Tibial nerve (tissue), 4 donors: ENCODE data around the gene LRRC8C. TPM values are rescaled to one million over a fixed set of nuclear protein-coding genes. Genes with fewer than 3 reads are reported as not detected.
A peak's percentile ranks its signal among the peaks of the same experiment; 100 is the strongest.

Source experiments
- DNase-seq, 2 donors: peaks; one replicate each; pipeline ENCODE4 v3.0.0-alpha.2; 2019; ENCODE audit warnings: low spot score in 2 of 2
- H3K27ac ChIP-seq, 4 donors: fragments of 200-600 bp; sonication (generic) in 3 of 4; one replicate each; pipeline ENCODE4 v1.5.1; 2017 to 2019; ENCODE audit warnings: mild to moderate bottlenecking in 1 of 4
- H3K27me3 ChIP-seq, 2 donors: fragments of 200-600 bp; sonication (generic) in 1 of 2; one replicate each; pipeline versions ENCODE4 v1.5.1 to v1.6.0; 2017 to 2019
- H3K36me3 ChIP-seq, 3 donors: fragments of 200-600 bp; sonication (generic); one replicate each; pipeline ENCODE4 v1.5.1; 2018 to 2019
- H3K4me1 ChIP-seq, 4 donors: fragments of 200-600 bp; sonication (generic) in 3 of 4; one replicate each; pipeline ENCODE4 v1.5.1; 2017 to 2019
- H3K4me3 ChIP-seq, 4 donors: fragments of 200-600 bp; sonication (generic) in 3 of 4; one replicate each; pipeline ENCODE4 v1.5.1; 2017 to 2019; ENCODE audit warnings: mild to moderate bottlenecking in 1 of 4, moderate library complexity in 1 of 4
- H3K9me3 ChIP-seq, 4 donors: fragments of 200-600 bp; sonication (generic) in 3 of 4; one replicate each; pipeline ENCODE4 v1.5.1; 2017 to 2019
- EP300 ChIP-seq, 2 donors: sonication (generic); formaldehyde crosslinking; IDR thresholded peaks; one replicate each; pipeline ENCODE4 v1.6.1; 2017; ENCODE audit warnings: antibody characterized with exemption in 2 of 2, mild to moderate bottlenecking in 1 of 2
- POLR2A ChIP-seq, 2 donors: fragments of 450-650 bp; IDR thresholded peaks; one replicate each; pipeline ENCODE4 v1.6.1; 2017; ENCODE audit warnings: antibody characterized with exemption in 2 of 2, mild to moderate bottlenecking in 2 of 2, moderate library complexity in 2 of 2
- WGBS, 2 donors: methylation state at CpG; one replicate each; pipeline ENCODE4 v1.1.5; 2018; 5-methylcytosine and 5-hydroxymethylcytosine counted together
- total RNA-seq, 4 donors: library from RNA; depleted of rRNA; stranded (reverse); fragments of >200 nt; gene quantifications; one replicate each; pipeline ENCODE4 v1.1.0, GENCODE V29; 2016
- TF ChIP-seq, protein P1 (sequence below), 5 experiments: fragments of 200-600 bp in 3 of 5; fragments of 450-650 bp in 2 of 5; sonication (generic) in 3 of 5; IDR thresholded peaks; one replicate each; pipeline ENCODE4 v1.5.1; 2016 to 2019; ENCODE audit warnings: antibody characterized with exemption in 5 of 5, mild to moderate bottlenecking in 3 of 5, moderate library complexity in 2 of 5

The LRRC8C gene
- total RNA-seq, 4 donors from 2014 or later: 16.5 to 23.8 (median 20.2) TPM

DNA sequence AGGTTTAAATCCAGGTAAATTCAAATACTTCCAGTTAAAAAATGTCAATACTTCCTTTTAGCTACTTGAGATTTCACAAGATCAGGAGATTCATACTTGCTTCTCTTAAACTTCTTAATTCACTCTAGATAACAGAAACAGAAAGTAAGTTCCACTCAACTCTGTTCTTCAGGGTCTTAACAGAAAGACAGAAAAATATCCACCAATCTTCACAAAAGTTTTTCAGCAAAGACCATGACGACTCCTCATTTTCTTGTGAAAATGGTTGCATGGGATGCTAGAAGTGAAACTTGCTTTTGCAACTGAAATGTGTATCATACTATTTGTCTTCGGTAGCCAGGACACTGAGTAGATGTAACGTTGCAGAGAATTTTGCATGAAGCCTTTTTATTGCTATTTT is 12.3 kb upstream of the LRRC8C start:
- no peaks in the 10 kb centered on the region for H3K36me3 ChIP-seq
- no peaks in the 10 kb centered on the region for H3K9me3 ChIP-seq
- peaks cover 0 to 37% (median 2%) of the 10 kb centered on the region in 4 donors for H3K4me1 ChIP-seq
- TF ChIP-seq, protein P1, sequence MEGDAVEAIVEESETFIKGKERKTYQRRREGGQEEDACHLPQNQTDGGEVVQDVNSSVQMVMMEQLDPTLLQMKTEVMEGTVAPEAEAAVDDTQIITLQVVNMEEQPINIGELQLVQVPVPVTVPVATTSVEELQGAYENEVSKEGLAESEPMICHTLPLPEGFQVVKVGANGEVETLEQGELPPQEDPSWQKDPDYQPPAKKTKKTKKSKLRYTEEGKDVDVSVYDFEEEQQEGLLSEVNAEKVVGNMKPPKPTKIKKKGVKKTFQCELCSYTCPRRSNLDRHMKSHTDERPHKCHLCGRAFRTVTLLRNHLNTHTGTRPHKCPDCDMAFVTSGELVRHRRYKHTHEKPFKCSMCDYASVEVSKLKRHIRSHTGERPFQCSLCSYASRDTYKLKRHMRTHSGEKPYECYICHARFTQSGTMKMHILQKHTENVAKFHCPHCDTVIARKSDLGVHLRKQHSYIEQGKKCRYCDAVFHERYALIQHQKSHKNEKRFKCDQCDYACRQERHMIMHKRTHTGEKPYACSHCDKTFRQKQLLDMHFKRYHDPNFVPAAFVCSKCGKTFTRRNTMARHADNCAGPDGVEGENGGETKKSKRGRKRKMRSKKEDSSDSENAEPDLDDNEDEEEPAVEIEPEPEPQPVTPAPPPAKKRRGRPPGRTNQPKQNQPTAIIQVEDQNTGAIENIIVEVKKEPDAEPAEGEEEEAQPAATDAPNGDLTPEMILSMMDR (IDR thresholded peaks at IDR 0.05): no peak
- no peak for TF ChIP-seq EP300 (IDR thresholded peaks at IDR 0.05)
- no peak for TF ChIP-seq POLR2A (IDR thresholded peaks at IDR 0.05)
- WGBS, 2 donors: 85 to 94% methylated on average over 3 of the region's 3 CpGs
- no peaks in the 10 kb centered on the region for H3K27me3 ChIP-seq
- no peak overlapping the region for H3K4me3 ChIP-seq
- H3K27ac ChIP-seq: no peak overlapping the region
- DNase-seq: no peak

DNA sequence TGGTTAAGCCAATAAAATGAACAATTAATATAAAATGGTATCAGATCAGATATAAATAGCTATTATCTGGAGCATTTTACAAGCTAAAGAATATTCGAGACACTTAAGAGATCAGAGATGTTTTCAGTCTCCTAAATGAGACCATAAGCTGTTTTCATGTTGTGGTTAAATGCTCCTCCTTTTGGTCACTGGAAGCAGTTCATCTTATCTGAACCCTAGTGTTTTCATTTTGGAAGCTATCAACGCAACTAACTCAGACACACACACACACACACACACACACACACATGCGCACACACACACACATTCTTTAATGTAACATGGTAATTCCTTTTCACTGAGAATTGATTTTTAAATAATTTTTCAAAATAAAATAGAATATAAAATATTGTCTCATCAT is 10.0 kb upstream of the LRRC8C start:
- 60 to 68% methylated on average over 3 of the region's 3 CpGs for WGBS, 2 donors
- H3K27ac ChIP-seq: no peak overlapping the region

GRCh38 chr1:89624314-89624713 is 8.6 kb upstream of the LRRC8C start:
- Histone ChIP-seq H3K36me3 (no peaks in the 10 kb centered on the region), H3K27me3 (no peaks in the 10 kb centered on the region), H3K9me3 (no peaks in the 10 kb centered on the region), H3K4me3 (no peak overlapping the region), H3K4me1 (peaks cover 0 to 39% (median 0%) of the 10 kb centered on the region in 4 donors), H3K27ac (peak overlapping the region in 2 of 4 donors; percentile 72 to 76)
- TF ChIP-seq POLR2A (IDR thresholded peaks at IDR 0.05): no peak
- no peak for TF ChIP-seq EP300 (IDR thresholded peaks at IDR 0.05)
- TF ChIP-seq, protein P1 (IDR thresholded peaks at IDR 0.05): no peak
- 60 to 63% methylated on average over 1 of the region's 1 CpG for WGBS, 2 donors
- DNase-seq: no peak

More for the DNA sequence above, 10.0 kb upstream of the LRRC8C start:
- Histone ChIP-seq H3K9me3 (no peaks in the 10 kb centered on the region), H3K4me3 (no peak overlapping the region), H3K27me3 (no peaks in the 10 kb centered on the region), H3K4me1 (peaks cover 0 to 31% (median 0%) of the 10 kb centered on the region in 4 donors), H3K36me3 (no peaks in the 10 kb centered on the region)
- no peak for TF ChIP-seq POLR2A (IDR thresholded peaks at IDR 0.05)
- TF ChIP-seq EP300 (IDR thresholded peaks at IDR 0.05): no peak
- TF ChIP-seq, protein P1 (IDR thresholded peaks at IDR 0.05): no peak
- DNase-seq: no peak

DNA sequence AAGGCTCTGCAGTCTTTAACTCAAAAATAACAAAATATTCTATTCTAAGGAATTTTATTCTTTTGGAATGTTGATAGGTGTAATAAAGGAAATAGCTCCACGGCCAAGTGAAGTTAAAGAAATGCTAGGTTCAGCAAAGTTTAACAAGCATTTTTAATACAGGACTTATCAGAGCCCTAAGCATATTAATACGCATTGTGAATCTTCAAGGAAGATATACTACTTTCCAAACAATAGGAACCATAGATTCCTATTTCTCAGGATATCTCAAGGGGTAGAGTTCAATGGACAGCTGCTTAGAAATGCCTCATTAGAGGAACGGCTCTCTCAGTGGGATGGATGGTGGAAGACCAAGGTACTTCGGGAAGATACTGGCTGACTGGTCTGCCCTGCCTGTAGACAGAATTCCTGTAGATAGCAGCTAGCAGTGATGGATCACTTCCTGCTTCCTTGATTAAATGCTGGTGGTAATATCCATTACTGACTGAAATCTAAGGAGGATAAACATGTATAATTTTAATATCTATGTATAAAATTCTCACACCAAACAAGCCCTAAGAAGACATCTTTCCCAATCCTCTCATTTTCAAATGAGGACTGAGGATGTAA is 8.1 kb upstream of the LRRC8C start:
- DNase-seq: no peak
- Histone ChIP-seq H3K27ac (peak overlapping the region in 2 of 4 donors; percentile 72 to 76), H3K4me1 (peaks cover 0 to 42% (median 0%) of the 10 kb centered on the region in 4 donors), H3K36me3 (no peaks in the 10 kb centered on the region), H3K4me3 (no peak overlapping the region), H3K9me3 (no peaks in the 10 kb centered on the region), H3K27me3 (no peaks in the 10 kb centered on the region)
- TF ChIP-seq POLR2A (IDR thresholded peaks at IDR 0.05) (no peak), EP300 (IDR thresholded peaks at IDR 0.05) (no peak)
- TF ChIP-seq, protein P1 (IDR thresholded peaks at IDR 0.05): no peak
- 62 to 63% methylated on average over 4 of the region's 4 CpGs for WGBS, 2 donors

DNA sequence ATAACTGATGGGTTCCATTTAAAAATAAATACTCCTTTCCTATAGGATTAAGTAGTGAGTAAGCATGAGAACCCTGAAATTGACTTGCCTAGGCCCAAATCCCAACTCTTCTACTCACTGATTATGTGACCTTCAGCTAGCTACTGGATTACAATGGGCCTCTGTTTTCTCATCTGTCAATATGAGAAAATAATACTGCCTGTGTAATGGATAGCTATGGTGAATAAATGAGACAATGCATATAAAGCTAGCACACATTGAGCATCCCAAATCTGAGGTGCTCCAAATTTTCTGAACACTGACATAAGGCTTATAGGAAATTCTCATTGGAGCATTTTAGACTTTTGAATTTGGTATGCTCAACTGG is 5.3 kb upstream of the LRRC8C start:
- Histone ChIP-seq H3K4me3 (no peak overlapping the region), H3K4me1 (peaks cover 0 to 58% (median 3%) of the 10 kb centered on the region in 4 donors), H3K9me3 (no peaks in the 10 kb centered on the region), H3K36me3 (no peaks in the 10 kb centered on the region), H3K27ac (peak overlapping the region in 2 of 4 donors; percentile 46 to 51), H3K27me3 (no peaks in the 10 kb centered on the region)
- TF ChIP-seq EP300 (IDR thresholded peaks at IDR 0.05): no peak
- TF ChIP-seq, protein P1 (IDR thresholded peaks at IDR 0.05): no peak
- TF ChIP-seq POLR2A (IDR thresholded peaks at IDR 0.05): no peak
- no peak for DNase-seq
